ENCODE data around the gene POMT2.

Gene POMT2

GRCh38 chr14:77314539-77315457, 5.9 kb downstream of the POMT2 start:
- ATAC-seq = no peak; the same call in 2 of the 3 replicates
- TF ChIP-seq ISL1 (CRISPR knock-in tag; IDR thresholded peaks at IDR 0.05) (no peak), TSHZ2 (CRISPR knock-in tag; IDR thresholded peaks at IDR 0.05) (no peak), PPARA (CRISPR knock-in tag; IDR thresholded peaks at IDR 0.05; ENCODE audit: borderline replicate concordance) (no peak), ZC3H10 (CRISPR knock-in tag; IDR thresholded peaks at IDR 0.05) (no peak), ZNF70 (CRISPR knock-in tag; IDR thresholded peaks at IDR 0.05) (no peak), OSR1 (CRISPR knock-in tag; IDR thresholded peaks at IDR 0.05) (no peak), CREB5 (CRISPR knock-in tag; IDR thresholded peaks at IDR 0.05; ENCODE audit: low read depth) (no peak), BACH2 (CRISPR knock-in tag; IDR thresholded peaks at IDR 0.05; ENCODE audit: borderline replicate concordance) (no peak), ESRRG (CRISPR knock-in tag; IDR thresholded peaks at IDR 0.05) (no peak), POU6F1 (CRISPR knock-in tag; IDR thresholded peaks at IDR 0.05; ENCODE audit: borderline replicate concordance, low read depth) (no peak), TOX (CRISPR knock-in tag; IDR thresholded peaks at IDR 0.05; ENCODE audit: borderline replicate concordance) (no peak), ZFP3 (CRISPR knock-in tag; IDR thresholded peaks at IDR 0.05) (no peak), PATZ1 (CRISPR knock-in tag; IDR thresholded peaks at IDR 0.05; ENCODE audit: borderline replicate concordance) (no peak), RARB (CRISPR knock-in tag; IDR thresholded peaks at IDR 0.05) (no peak), SNAI2 (CRISPR knock-in tag; IDR thresholded peaks at IDR 0.05) (no peak), TCF4 (CRISPR knock-in tag; IDR thresholded peaks at IDR 0.05; ENCODE audit: borderline replicate concordance) (no peak), ZNF565 (CRISPR knock-in tag; conservative IDR thresholded peaks at IDR 0.05; ENCODE audit: low read depth) (no peak), GLIS3 (CRISPR knock-in tag; IDR thresholded peaks at IDR 0.05) (no peak), ZNF8 (CRISPR knock-in tag; IDR thresholded peaks at IDR 0.05) (no peak), CSRNP3 (CRISPR knock-in tag; IDR thresholded peaks at IDR 0.05) (no peak)

- ATAC-seq = peak; percentile 79
- no peak for TF ChIP-seq ZNF70 (CRISPR knock-in tag; IDR thresholded peaks at IDR 0.05)
- no peak for TF ChIP-seq SNAI2 (CRISPR knock-in tag; IDR thresholded peaks at IDR 0.05)
- no peak for TF ChIP-seq CSRNP3 (CRISPR knock-in tag; IDR thresholded peaks at IDR 0.05)
- TF ChIP-seq ZNF565 (CRISPR knock-in tag; conservative IDR thresholded peaks at IDR 0.05; ENCODE audit: low read depth) = no peak
- TF ChIP-seq ZC3H10 (CRISPR knock-in tag; IDR thresholded peaks at IDR 0.05) = no peak
- no peak for TF ChIP-seq GLIS3 (CRISPR knock-in tag; IDR thresholded peaks at IDR 0.05)
- TF ChIP-seq PPARA (CRISPR knock-in tag; IDR thresholded peaks at IDR 0.05; ENCODE audit: borderline replicate concordance) = no peak
- no peak for TF ChIP-seq TSHZ2 (CRISPR knock-in tag; IDR thresholded peaks at IDR 0.05)
- no peak for TF ChIP-seq ARNTL (CRISPR knock-in tag; IDR thresholded peaks at IDR 0.05; ENCODE audit: borderline replicate concordance, low read depth)
- TF ChIP-seq ZNF8 (CRISPR knock-in tag; IDR thresholded peaks at IDR 0.05) = no peak
- TF ChIP-seq POU6F1 (CRISPR knock-in tag; IDR thresholded peaks at IDR 0.05; ENCODE audit: borderline replicate concordance, low read depth) = no peak
- no peak for TF ChIP-seq ZFP30 (CRISPR knock-in tag; IDR thresholded peaks at IDR 0.05)
Measured at GRCh38 chr14:77314043-77314442, 6.6 kb downstream of the POMT2 start.

All from SK-N-SH treated with all-trans-retinoic acid at 6 μM for 48 hours (cell line).